ENCODE data around the gene HNF4A.

The HNF4A gene

DNA sequence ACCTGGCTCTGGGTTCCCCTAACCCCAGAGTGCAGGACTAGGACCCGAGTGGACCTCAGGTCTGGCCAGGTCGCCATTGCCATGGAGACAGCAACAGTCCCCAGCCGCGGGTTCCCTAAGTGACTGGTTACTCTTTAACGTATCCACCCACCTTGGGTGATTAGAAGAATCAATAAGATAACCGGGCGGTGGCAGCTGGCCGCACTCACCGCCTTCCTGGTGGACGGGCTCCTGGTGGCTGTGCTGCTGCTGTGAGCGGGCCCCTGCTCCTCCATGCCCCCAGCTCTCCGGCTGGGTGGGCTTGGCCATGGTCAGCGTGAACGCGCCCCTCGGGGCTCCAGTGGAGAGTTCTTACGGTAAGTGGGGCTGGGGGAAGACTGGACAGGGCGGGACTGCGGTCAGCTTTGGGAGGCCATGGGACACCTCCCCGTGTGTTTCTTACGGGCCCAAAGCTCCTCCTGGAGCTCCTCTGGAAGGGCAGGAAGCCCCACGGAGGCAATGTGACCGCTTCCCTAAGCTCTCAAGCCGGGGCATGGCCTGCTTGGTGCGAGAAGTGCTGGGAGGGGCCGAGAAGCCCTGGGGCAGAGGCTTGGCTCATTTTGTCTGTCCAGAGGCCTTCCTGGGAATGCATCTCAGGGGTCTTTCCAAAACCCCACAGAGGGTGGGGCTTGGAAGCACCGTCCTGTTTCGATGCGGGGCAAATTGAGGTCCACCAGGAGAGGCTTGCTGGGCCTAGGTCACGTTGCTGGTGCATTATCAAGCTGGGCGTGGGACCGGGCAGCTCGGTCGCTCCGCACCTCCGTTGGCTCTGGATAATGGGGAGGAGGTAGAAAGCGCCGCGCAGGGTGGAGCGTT, at the start of gene HNF4A:
HNF4A (plus strand) TSS at position 202 of the 855 bp plus-strand sequence; CDS start at position 308, 106 bp downstream.
- no peak within 1 kb of the TSS for H2AFZ ChIP-seq (ENCODE audit: low read depth, low read length)
- H3K27me3 ChIP-seq (ENCODE audit: low read depth, low read length), result peaks cover 25% of the 10 kb centered on the region
- no peaks in the 10 kb centered on the region for H3K79me2 ChIP-seq (ENCODE audit: low read length)

DNA sequence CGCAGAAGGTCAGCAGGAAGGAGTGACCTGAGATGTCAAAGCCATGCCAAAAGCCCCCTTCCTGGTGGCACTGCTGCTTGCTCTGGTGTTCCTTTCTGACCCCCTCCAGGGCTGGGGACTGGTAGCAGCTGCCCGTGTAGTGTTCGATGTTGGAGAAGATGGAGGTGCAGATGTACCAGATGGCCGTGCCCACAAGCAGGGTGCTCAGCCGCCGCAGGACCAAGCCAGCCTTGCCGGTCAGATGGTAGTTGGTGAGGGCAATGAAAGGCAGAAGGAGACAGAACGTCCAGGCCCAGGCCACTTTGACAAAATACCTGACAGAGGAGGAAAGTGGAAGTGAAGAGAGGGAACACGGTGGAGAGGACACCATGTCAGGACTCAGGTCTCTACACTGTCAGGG, 48.6 kb upstream of the HNF4A start:
- Histone ChIP-seq H3K36me3 (replicated peaks; ENCODE audit: low read depth, low read length) (no peaks in the 10 kb centered on the region), H3K27me3 (ENCODE audit: low read depth, low read length) (no peaks in the 10 kb centered on the region), H3K4me1 (ENCODE audit: low read length) (peaks cover 9% of the 10 kb centered on the region), H3K9me3 (ENCODE audit: insufficient read depth, low read length) (no peaks in the 10 kb centered on the region), H3K79me2 (ENCODE audit: low read length) (peaks cover 15% of the 10 kb centered on the region), H3K9ac (ENCODE audit: low read length) (no peak overlapping the region), H3K4me3 (ENCODE audit: low read length) (no peak overlapping the region), H3K27ac (ENCODE audit: low read length) (no peak overlapping the region), H2AFZ (ENCODE audit: low read depth, low read length) (no peak overlapping the region), H4K20me1 (ENCODE audit: insufficient read depth, low read length) (0 out of 2 replicates have a peak, but pooled peaks cover 9% of the 10 kb centered on the region), H3K4me2 (ENCODE audit: low read length) (no peak overlapping the region)
- TF ChIP-seq, protein P1, sequence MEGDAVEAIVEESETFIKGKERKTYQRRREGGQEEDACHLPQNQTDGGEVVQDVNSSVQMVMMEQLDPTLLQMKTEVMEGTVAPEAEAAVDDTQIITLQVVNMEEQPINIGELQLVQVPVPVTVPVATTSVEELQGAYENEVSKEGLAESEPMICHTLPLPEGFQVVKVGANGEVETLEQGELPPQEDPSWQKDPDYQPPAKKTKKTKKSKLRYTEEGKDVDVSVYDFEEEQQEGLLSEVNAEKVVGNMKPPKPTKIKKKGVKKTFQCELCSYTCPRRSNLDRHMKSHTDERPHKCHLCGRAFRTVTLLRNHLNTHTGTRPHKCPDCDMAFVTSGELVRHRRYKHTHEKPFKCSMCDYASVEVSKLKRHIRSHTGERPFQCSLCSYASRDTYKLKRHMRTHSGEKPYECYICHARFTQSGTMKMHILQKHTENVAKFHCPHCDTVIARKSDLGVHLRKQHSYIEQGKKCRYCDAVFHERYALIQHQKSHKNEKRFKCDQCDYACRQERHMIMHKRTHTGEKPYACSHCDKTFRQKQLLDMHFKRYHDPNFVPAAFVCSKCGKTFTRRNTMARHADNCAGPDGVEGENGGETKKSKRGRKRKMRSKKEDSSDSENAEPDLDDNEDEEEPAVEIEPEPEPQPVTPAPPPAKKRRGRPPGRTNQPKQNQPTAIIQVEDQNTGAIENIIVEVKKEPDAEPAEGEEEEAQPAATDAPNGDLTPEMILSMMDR (IDR thresholded peaks at IDR 0.05; ENCODE audit: low read depth, low read length), result no peak
- TF ChIP-seq EZH2phosphoT487 (IDR thresholded peaks at IDR 0.05; ENCODE audit: low read depth), result no peak

More for the DNA sequence above, at the start of gene HNF4A:
- no peak within 1 kb of the TSS for H3K4me3 ChIP-seq (ENCODE audit: low read length)
- peaks cover 9% of the 10 kb centered on the region for H3K4me1 ChIP-seq (ENCODE audit: low read length)
- TF ChIP-seq, protein P1 (IDR thresholded peaks at IDR 0.05; ENCODE audit: low read depth, low read length), result no peak
- TF ChIP-seq EZH2phosphoT487 (IDR thresholded peaks at IDR 0.05; ENCODE audit: low read depth), result no peak
- no peak within 1 kb of the TSS for H3K27ac ChIP-seq (ENCODE audit: low read length)
- H3K9me3 ChIP-seq (ENCODE audit: insufficient read depth, low read length), result no peaks in the 10 kb centered on the region
- H3K36me3 ChIP-seq (replicated peaks; ENCODE audit: low read depth, low read length), result no peaks in the 10 kb centered on the region
- no peak within 1 kb of the TSS for H3K9ac ChIP-seq (ENCODE audit: low read length)
- H3K4me2 ChIP-seq (ENCODE audit: low read length), result no peak within 1 kb of the TSS
- no peaks in the 10 kb centered on the region for H4K20me1 ChIP-seq (ENCODE audit: insufficient read depth, low read length)

DNA sequence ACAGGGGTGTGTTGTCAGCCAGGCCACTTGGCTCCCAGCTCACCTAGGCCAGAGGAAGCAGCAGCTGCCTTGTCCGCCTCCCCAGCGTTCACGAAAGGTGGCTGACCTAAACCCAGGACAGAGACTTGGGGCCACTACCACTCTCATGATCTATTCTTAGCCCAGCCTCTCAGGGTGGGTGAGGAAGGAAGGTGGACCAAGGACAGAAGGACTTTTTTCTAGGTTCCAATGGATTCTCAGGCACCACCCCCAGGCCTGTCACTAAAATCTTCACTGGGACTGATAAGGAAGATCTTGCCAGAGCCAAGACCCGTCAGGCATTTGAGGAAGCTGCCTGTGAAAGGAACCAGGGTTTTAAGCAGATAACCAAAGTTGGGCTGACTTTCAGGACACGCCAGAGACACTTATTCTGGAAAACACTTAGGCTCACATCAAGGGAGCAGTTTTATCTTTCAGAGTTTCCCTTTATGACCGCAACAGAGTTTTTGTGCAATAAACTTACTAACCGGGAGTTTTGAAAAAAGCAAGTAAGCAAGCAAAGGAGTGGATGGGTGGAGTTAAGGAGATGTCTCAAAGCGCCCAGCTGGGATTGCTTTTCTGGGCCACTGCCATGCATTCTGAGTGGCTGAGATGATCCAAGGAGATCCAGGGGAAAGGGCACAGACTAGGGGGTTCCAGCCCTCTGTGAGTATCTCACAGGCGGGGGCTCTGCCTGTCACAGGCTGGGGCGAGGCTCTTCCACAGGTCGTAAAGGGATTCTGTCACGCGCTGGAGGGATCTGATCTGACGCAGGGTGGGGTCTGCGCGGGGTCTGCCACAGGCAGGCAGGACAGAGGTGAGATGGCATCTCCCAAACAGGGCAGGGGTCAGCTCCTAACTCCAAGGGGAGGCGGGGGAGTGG, 45.5 kb upstream of the HNF4A start:
- peak overlapping the region; percentile 76 for H3K9ac ChIP-seq (ENCODE audit: low read length)
- no peak for TF ChIP-seq EZH2phosphoT487 (IDR thresholded peaks at IDR 0.05; ENCODE audit: low read depth)
- TF ChIP-seq, protein P1 (IDR thresholded peaks at IDR 0.05; ENCODE audit: low read depth, low read length), result no peak
- H2AFZ ChIP-seq (ENCODE audit: low read depth, low read length), result peak overlapping the region; percentile 81; the same call in 1 of the 2 replicates
- H4K20me1 ChIP-seq (ENCODE audit: insufficient read depth, low read length), result no peaks in the 10 kb centered on the region
- H3K27ac ChIP-seq (ENCODE audit: low read length), result no peak overlapping the region
- peak overlapping the region; percentile 79 for H3K4me3 ChIP-seq (ENCODE audit: low read length)
- H3K4me1 ChIP-seq (ENCODE audit: low read length), result peaks cover 9% of the 10 kb centered on the region
- H3K36me3 ChIP-seq (replicated peaks; ENCODE audit: low read depth, low read length), result no peaks in the 10 kb centered on the region
- no peaks in the 10 kb centered on the region for H3K27me3 ChIP-seq (ENCODE audit: low read depth, low read length)
- no peaks in the 10 kb centered on the region for H3K9me3 ChIP-seq (ENCODE audit: insufficient read depth, low read length)
- H3K4me2 ChIP-seq (ENCODE audit: low read length), result peak overlapping the region; percentile 93
- H3K79me2 ChIP-seq (ENCODE audit: low read length), result peaks cover 15% of the 10 kb centered on the region
